ENCODE data around the gene EPHB6. TPM values are rescaled to one million over a fixed set of nuclear protein-coding genes. Genes with fewer than 3 reads are reported as not detected.

The EPHB6 gene
- polyA plus RNA-seq, 1 of the 3 experiments (the other 2 are of a cell fraction): 1.8 TPM

- H3K9ac ChIP-seq: no peak overlapping the region
- H3K4me2 ChIP-seq: no peak overlapping the region
- no peaks in the 10 kb centered on the region for H4K20me1 ChIP-seq (ENCODE audit: insufficient read depth)
- CTCF ChIA-PET: no interaction called here
- H3K4me3 ChIP-seq (ENCODE audit: low read depth in 2 of 2, low read length in 1 of 2): no peak overlapping the region
- DNase-seq: no peak
- H3K9me2 ChIP-seq: no peaks in the 10 kb centered on the region
- POLR2A ChIA-PET: no interaction called here
- H3K4me1 ChIP-seq (ENCODE audit: control insufficient read depth in 1 of 2, insufficient read depth in 2 of 2, low read depth in 1 of 2, low read length in 1 of 2): no peaks in the 10 kb centered on the region
- no peak for TF ChIP-seq GABPA (IDR thresholded peaks at IDR 0.05; ENCODE audit: low read depth)
- TF ChIP-seq CTCF (IDR thresholded peaks at IDR 0.05): no peak
- TF ChIP-seq PBX3 (IDR thresholded peaks at IDR 0.05): no peak
- TF ChIP-seq NFIC (IDR thresholded peaks at IDR 0.05; ENCODE audit: borderline replicate concordance): no peak
- no peak for TF ChIP-seq FOXJ3 (CRISPR knock-in tag; IDR thresholded peaks at IDR 0.05)
- no peak for TF ChIP-seq NRF1 (IDR thresholded peaks at IDR 0.05; ENCODE audit: low read depth, low read length)
- H3K9me3 ChIP-seq: no peaks in the 10 kb centered on the region
- H3K27me3 ChIP-seq (ENCODE audit: insufficient read depth): peaks cover 8% of the 10 kb centered on the region; the same call in 1 of the 2 replicates
- H3K79me2 ChIP-seq (ENCODE audit: insufficient read depth): no peaks in the 10 kb centered on the region
- H2AFZ ChIP-seq (ENCODE audit: low read depth): no peak overlapping the region; the same call in 1 of the 2 replicates
- no peaks in the 10 kb centered on the region for H3K36me3 ChIP-seq (replicated peaks in 1 of 2; ENCODE audit: control insufficient read depth in 1 of 2, insufficient read depth in 2 of 2, low read length in 1 of 2)
- H3F3A ChIP-seq (replicated peaks; ENCODE audit: insufficient read depth): no peaks in the 10 kb centered on the region
- H3K27ac ChIP-seq (ENCODE audit: low read depth in 2 of 2, low read length in 1 of 2): no peak overlapping the region
- 2% methylated on average over 3 of the region's 3 CpGs for WGBS (ENCODE audit: low lambda C conversion rate)
Observed at GRCh38 chr7:142917447-142917846, 62.6 kb downstream of the EPHB6 start.

- Histone ChIP-seq H3K4me3 (ENCODE audit: low read depth in 2 of 2, low read length in 1 of 2) (no peak overlapping the region), H3K27me3 (ENCODE audit: insufficient read depth) (peaks cover 5% of the 10 kb centered on the region; the same call in 1 of the 2 replicates), H3K79me2 (ENCODE audit: insufficient read depth) (no peaks in the 10 kb centered on the region), H3K27ac (ENCODE audit: low read depth in 2 of 2, low read length in 1 of 2) (no peak overlapping the region), H3K9me2 (no peaks in the 10 kb centered on the region), H3K9ac (no peak overlapping the region), H3K4me2 (no peak overlapping the region), H3K36me3 (replicated peaks in 1 of 2; ENCODE audit: control insufficient read depth in 1 of 2, insufficient read depth in 2 of 2, low read length in 1 of 2) (no peaks in the 10 kb centered on the region), H3K4me1 (ENCODE audit: control insufficient read depth in 1 of 2, insufficient read depth in 2 of 2, low read depth in 1 of 2, low read length in 1 of 2) (no peaks in the 10 kb centered on the region), H3F3A (replicated peaks; ENCODE audit: insufficient read depth) (no peaks in the 10 kb centered on the region), H4K20me1 (ENCODE audit: insufficient read depth) (no peaks in the 10 kb centered on the region), H2AFZ (ENCODE audit: low read depth) (no peak overlapping the region), H3K9me3 (no peaks in the 10 kb centered on the region)
- CTCF ChIA-PET: interaction anchor here (1.0 to 2.5 kb wide), 3 partner anchors 18 to 296 kb away, joined by 3 to 7 read pairs (median 4); no protein-coding TSS in a partner anchor
- no peak for TF ChIP-seq REST (IDR thresholded peaks at IDR 0.05; ENCODE audit: low read depth, low read length)
- TF ChIP-seq CTCF (IDR thresholded peaks at IDR 0.05): no peak
- TF ChIP-seq MXI1 (IDR thresholded peaks at IDR 0.05; ENCODE audit: low read depth, low read length): no peak
- TF ChIP-seq NFIC (IDR thresholded peaks at IDR 0.05; ENCODE audit: borderline replicate concordance): no peak
- no peak for TF ChIP-seq JUND (IDR thresholded peaks at IDR 0.05)
- no peak for TF ChIP-seq YY1 (IDR thresholded peaks at IDR 0.05; ENCODE audit: low read depth)
- no peak for DNase-seq
- POLR2A ChIA-PET: no interaction called here
- WGBS (ENCODE audit: low lambda C conversion rate): 15% methylated on average over 2 of the region's 2 CpGs
Observed at GRCh38 chr7:142918901-142919300, 64.0 kb downstream of the EPHB6 start.
